ENCODE data around the gene SLC6A17.

Gene SLC6A17

DNA sequence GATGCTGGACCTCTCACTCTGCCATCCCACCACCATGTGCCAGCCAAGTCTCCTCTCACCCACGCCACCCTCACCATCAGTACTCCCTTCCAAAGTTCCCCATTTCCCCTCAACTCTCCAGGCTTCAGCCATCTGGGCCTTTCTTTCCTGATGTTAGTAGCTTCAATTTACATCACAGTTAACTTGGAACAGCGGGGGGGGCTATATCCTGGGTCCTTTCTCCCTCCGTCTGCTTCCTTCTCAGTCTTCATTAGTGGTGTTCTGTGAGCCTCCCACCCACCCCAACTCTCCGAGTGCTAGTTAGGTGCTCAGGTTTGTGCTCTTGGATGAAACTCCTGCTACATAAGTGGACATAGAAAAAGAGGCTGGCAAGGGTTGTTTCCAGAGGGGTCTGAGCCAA lies 91.8 kb downstream of the SLC6A17 start:
- DNase-seq, result no peak
- Histone ChIP-seq H4K20me1 (ENCODE audit: insufficient read depth, low read length) (no peaks in the 10 kb centered on the region), H3K4me3 (ENCODE audit: low read length) (no peak overlapping the region), H3K79me2 (ENCODE audit: low read length) (no peaks in the 10 kb centered on the region), H3K4me2 (ENCODE audit: low read depth, low read length) (no peak overlapping the region), H3K9me3 (replicated peaks; ENCODE audit: insufficient read depth, low read length) (no peaks in the 10 kb centered on the region), H3K4me1 (ENCODE audit: low read length) (peaks cover 14% of the 10 kb centered on the region), H3K9me2 (replicated peaks; ENCODE audit: insufficient read depth, low read length) (no peaks in the 10 kb centered on the region), H3K36me3 (replicated peaks; ENCODE audit: insufficient read depth, low read length) (no peaks in the 10 kb centered on the region), H3K9ac (ENCODE audit: low read length) (no peak overlapping the region), H3K27ac (ENCODE audit: low read length) (no peak overlapping the region), H3F3A (ENCODE audit: insufficient read depth, low read length) (no peaks in the 10 kb centered on the region), H3K27me3 (replicated peaks; ENCODE audit: insufficient read depth, low read length) (no peaks in the 10 kb centered on the region), H2AFZ (ENCODE audit: low read length) (no peak overlapping the region)
- TF ChIP-seq EZH2phosphoT487 (IDR thresholded peaks at IDR 0.05; ENCODE audit: low read length), result no peak
- no peak for TF ChIP-seq EZH2 (optimal IDR thresholded peaks at IDR 0.05; ENCODE audit: low read depth, low read length)
- TF ChIP-seq, protein P1, sequence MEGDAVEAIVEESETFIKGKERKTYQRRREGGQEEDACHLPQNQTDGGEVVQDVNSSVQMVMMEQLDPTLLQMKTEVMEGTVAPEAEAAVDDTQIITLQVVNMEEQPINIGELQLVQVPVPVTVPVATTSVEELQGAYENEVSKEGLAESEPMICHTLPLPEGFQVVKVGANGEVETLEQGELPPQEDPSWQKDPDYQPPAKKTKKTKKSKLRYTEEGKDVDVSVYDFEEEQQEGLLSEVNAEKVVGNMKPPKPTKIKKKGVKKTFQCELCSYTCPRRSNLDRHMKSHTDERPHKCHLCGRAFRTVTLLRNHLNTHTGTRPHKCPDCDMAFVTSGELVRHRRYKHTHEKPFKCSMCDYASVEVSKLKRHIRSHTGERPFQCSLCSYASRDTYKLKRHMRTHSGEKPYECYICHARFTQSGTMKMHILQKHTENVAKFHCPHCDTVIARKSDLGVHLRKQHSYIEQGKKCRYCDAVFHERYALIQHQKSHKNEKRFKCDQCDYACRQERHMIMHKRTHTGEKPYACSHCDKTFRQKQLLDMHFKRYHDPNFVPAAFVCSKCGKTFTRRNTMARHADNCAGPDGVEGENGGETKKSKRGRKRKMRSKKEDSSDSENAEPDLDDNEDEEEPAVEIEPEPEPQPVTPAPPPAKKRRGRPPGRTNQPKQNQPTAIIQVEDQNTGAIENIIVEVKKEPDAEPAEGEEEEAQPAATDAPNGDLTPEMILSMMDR (IDR thresholded peaks at IDR 0.05; ENCODE audit: low read length), result no peak

DNA sequence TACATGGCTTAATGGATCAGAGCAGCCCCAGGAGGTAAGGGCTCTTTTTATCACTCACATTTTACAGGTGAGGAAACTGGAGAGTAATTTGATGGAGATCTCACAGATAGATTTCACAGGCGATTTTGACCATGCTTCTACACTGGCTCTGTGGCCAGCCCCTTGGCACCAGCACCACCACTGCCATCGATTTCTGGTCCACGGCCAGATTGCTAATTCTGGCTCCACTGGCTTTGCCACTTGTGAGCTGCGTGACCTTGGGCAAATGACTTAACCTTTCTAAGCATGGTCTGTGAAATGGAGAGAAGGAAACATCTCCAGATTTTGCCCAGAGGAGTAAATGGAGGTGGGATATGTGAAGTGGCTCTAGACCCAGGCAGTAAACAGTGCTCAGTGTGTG lies 92.4 kb downstream of the SLC6A17 start:
- Histone ChIP-seq H3K79me2 (ENCODE audit: low read length) (no peaks in the 10 kb centered on the region), H3K4me2 (ENCODE audit: low read depth, low read length) (0 out of 2 replicates have a peak overlapping the region, but pooled peaks have one; percentile 73), H3K4me3 (ENCODE audit: low read length) (no peak overlapping the region), H4K20me1 (ENCODE audit: insufficient read depth, low read length) (no peaks in the 10 kb centered on the region), H3K9me3 (replicated peaks; ENCODE audit: insufficient read depth, low read length) (no peaks in the 10 kb centered on the region), H3K36me3 (replicated peaks; ENCODE audit: insufficient read depth, low read length) (no peaks in the 10 kb centered on the region), H3K4me1 (ENCODE audit: low read length) (peaks cover 14% of the 10 kb centered on the region), H3K27me3 (replicated peaks; ENCODE audit: insufficient read depth, low read length) (no peaks in the 10 kb centered on the region), H3K9me2 (replicated peaks; ENCODE audit: insufficient read depth, low read length) (no peaks in the 10 kb centered on the region), H3K9ac (ENCODE audit: low read length) (no peak overlapping the region), H2AFZ (ENCODE audit: low read length) (no peak overlapping the region), H3F3A (ENCODE audit: insufficient read depth, low read length) (no peaks in the 10 kb centered on the region), H3K27ac (ENCODE audit: low read length) (peak overlapping the region; percentile 70; the same call in 1 of the 2 replicates)
- DNase-seq, result no peak
- TF ChIP-seq, protein P1 (IDR thresholded peaks at IDR 0.05; ENCODE audit: low read length), result no peak
- TF ChIP-seq EZH2 (optimal IDR thresholded peaks at IDR 0.05; ENCODE audit: low read depth, low read length) (no peak), EZH2phosphoT487 (IDR thresholded peaks at IDR 0.05; ENCODE audit: low read length) (no peak)

DNA sequence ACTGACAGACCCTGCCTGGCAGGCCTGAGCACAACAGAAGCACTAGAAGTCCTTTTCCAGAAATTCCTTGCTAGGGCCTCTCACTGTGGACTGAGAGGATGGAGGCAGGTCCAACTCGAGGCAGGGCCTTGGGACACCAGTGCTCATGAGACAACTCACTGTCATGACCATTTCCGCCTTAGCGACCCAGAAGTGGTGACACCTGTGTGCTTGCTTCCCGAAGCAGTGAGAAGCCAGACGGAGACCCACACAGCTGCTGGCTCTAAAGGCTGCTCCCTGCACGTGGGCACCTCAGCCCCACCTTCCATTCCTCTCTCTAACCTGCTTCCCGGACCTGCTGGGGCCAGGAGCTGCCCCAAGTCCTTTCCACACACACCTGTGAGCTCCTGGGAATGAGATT lies 92.9 kb downstream of the SLC6A17 start:
- H3K9ac ChIP-seq (ENCODE audit: low read length), result peak overlapping the region; percentile 30; the same call in 1 of the 2 replicates

More for the DNA sequence above, 92.9 kb downstream of the SLC6A17 start:
- H3K27me3 ChIP-seq (replicated peaks; ENCODE audit: insufficient read depth, low read length), result no peaks in the 10 kb centered on the region
- peak overlapping the region; percentile 58; the same call in 1 of the 2 replicates for H2AFZ ChIP-seq (ENCODE audit: low read length)
- H3F3A ChIP-seq (ENCODE audit: insufficient read depth, low read length), result no peaks in the 10 kb centered on the region
- no peaks in the 10 kb centered on the region for H3K79me2 ChIP-seq (ENCODE audit: low read length)
- peaks cover 14% of the 10 kb centered on the region for H3K4me1 ChIP-seq (ENCODE audit: low read length)
- no peaks in the 10 kb centered on the region for H3K36me3 ChIP-seq (replicated peaks; ENCODE audit: insufficient read depth, low read length)
- no peak for TF ChIP-seq EZH2phosphoT487 (IDR thresholded peaks at IDR 0.05; ENCODE audit: low read length)
- TF ChIP-seq, protein P1 (IDR thresholded peaks at IDR 0.05; ENCODE audit: low read length), result no peak
- no peak for TF ChIP-seq EZH2 (optimal IDR thresholded peaks at IDR 0.05; ENCODE audit: low read depth, low read length)
- peak overlapping the region; percentile 73; the same call in 1 of the 2 replicates for H3K4me2 ChIP-seq (ENCODE audit: low read depth, low read length)
- H4K20me1 ChIP-seq (ENCODE audit: insufficient read depth, low read length), result no peaks in the 10 kb centered on the region
- H3K9me2 ChIP-seq (replicated peaks; ENCODE audit: insufficient read depth, low read length), result no peaks in the 10 kb centered on the region
- H3K4me3 ChIP-seq (ENCODE audit: low read length), result peak overlapping the region; percentile 32; the same call in 1 of the 2 replicates
- H3K27ac ChIP-seq (ENCODE audit: low read length), result peak overlapping the region; percentile 70; the same call in 1 of the 2 replicates
- DNase-seq, result peak; percentile 6
- no peaks in the 10 kb centered on the region for H3K9me3 ChIP-seq (replicated peaks; ENCODE audit: insufficient read depth, low read length)

Measured in MM.1S (cell line).